ENCODE results near the gene TMEM204.

Gene TMEM204

GRCh38 chr16:1502092-1503004, 31.1 kb upstream of the TMEM204 start:
- ChIA-PET CTCF (interaction anchor here (0.6 to 0.7 kb wide), 2 partner anchors 18 to 88 kb away, joined by 4 to 5 read pairs; partner anchors contain the start of gene UNKL), POLR2A (interaction anchor here (1.0 kb wide), 1 partner anchor 10 kb away, joined by 3 read pairs; no protein-coding TSS in a partner anchor)
- no peaks in the 10 kb centered on the region for H3K4me1 ChIP-seq (ENCODE audit: control insufficient read depth, insufficient read depth, low read length)
- no peak overlapping the region for H3K4me3 ChIP-seq (ENCODE audit: low read depth, low read length)
- no peak overlapping the region for H3K27ac ChIP-seq (ENCODE audit: extremely low read depth, low read depth, low read length)
- peaks cover 16 to 87% of the 10 kb centered on the region in 2 experiments; a peak in 2 of 3 replicates for H3K36me3 ChIP-seq (ENCODE audit: control insufficient read depth in 2 of 2, insufficient read depth in 1 of 2, low read length in 2 of 2)
- H3K9me3 ChIP-seq (ENCODE audit: control insufficient read depth, insufficient read depth, low read depth, low read length): no peaks in the 10 kb centered on the region
- TF ChIP-seq ZNF76 (tag by site-specific recombination; IDR thresholded peaks at IDR 0.05; ENCODE audit: borderline replicate concordance, low read depth): no peak
- no peak for TF ChIP-seq PBX3 (CRISPR knock-in tag; IDR thresholded peaks at IDR 0.05)
- TF ChIP-seq ZIC2 (tag by site-specific recombination; IDR thresholded peaks at IDR 0.05): no peak
- no peak for TF ChIP-seq ZNF704 (tag by site-specific recombination; IDR thresholded peaks at IDR 0.05)
- TF ChIP-seq ZNF19 (tag by site-specific recombination; IDR thresholded peaks at IDR 0.05; ENCODE audit: low read depth): no peak
- no peak for TF ChIP-seq ZNF555 (tag by site-specific recombination; conservative IDR thresholded peaks at IDR 0.05)
- no peak for TF ChIP-seq ZNF585B (tag by site-specific recombination; IDR thresholded peaks at IDR 0.05)
- no peak for TF ChIP-seq ZNF530 (tag by site-specific recombination; IDR thresholded peaks at IDR 0.05; ENCODE audit: low read depth)
- TF ChIP-seq ZNF449 (tag by site-specific recombination; IDR thresholded peaks at IDR 0.05): no peak
- no peak for TF ChIP-seq KLF17 (tag by site-specific recombination; IDR thresholded peaks at IDR 0.05)
- no peak for TF ChIP-seq ZNF223 (tag by site-specific recombination; IDR thresholded peaks at IDR 0.05)

- no peaks in the 10 kb centered on the region for H3K9me3 ChIP-seq (ENCODE audit: control insufficient read depth, insufficient read depth, low read depth, low read length)
- CTCF ChIA-PET: interaction anchor here (0.6 to 0.7 kb wide), 2 partner anchors 17 to 423 kb away, joined by 5 read pairs; no protein-coding TSS in a partner anchor
- H3K4me1 ChIP-seq (ENCODE audit: control insufficient read depth, insufficient read depth, low read length): no peaks in the 10 kb centered on the region
- H3K4me3 ChIP-seq (ENCODE audit: low read depth, low read length): no peak overlapping the region
- POLR2A ChIA-PET: interaction anchor here (0.6 to 0.7 kb wide), 2 partner anchors 10 to 270 kb away, joined by 3 read pairs; partner anchors contain the start of genes EME2 and MRPS34
- H3K36me3 ChIP-seq (ENCODE audit: control insufficient read depth in 2 of 2, insufficient read depth in 1 of 2, low read length in 2 of 2): peaks cover 12 to 84% of the 10 kb centered on the region in 2 experiments; a peak in 2 of 3 replicates
- no peak overlapping the region for H3K27ac ChIP-seq (ENCODE audit: extremely low read depth, low read depth, low read length)
- TF ChIP-seq ZNF223 (tag by site-specific recombination; IDR thresholded peaks at IDR 0.05): no peak
- no peak for TF ChIP-seq ZNF23 (tag by site-specific recombination; IDR thresholded peaks at IDR 0.05; ENCODE audit: borderline replicate concordance)
- no peak for TF ChIP-seq ZNF449 (tag by site-specific recombination; IDR thresholded peaks at IDR 0.05)
- TF ChIP-seq ZNF146 (tag by site-specific recombination; IDR thresholded peaks at IDR 0.05): peak; percentile 96
- no peak for TF ChIP-seq ZNF155 (tag by site-specific recombination; IDR thresholded peaks at IDR 0.05)
Measured at GRCh38 chr16:1503110-1503955, 30.1 kb upstream of the TMEM204 start.
